ENCODE data around the gene ITLN1.
"Not testable (repeated sequence)": the region's sequence is repeated elsewhere in the genome, so short reads cannot be mapped to it uniquely, and the experiment has no call there.

The ITLN1 gene

DNA sequence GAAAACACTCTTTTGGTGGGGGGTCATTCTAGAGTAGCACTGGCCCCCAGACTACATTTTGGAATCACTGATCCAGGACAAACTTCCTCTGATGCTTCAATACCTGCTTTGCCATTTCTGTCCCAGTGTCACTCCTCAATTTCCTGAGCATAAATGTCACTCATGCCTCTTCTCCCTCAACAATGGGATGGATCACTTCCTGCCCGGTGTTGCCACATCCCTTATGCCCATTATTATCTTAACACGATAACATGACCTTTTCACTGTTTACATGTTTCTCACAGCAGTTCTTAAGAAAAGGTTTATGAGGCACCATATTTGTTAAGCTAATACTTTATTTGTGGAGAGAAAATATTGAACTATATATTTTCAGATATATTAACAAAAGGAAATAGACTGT, 3.9 kb upstream of the ITLN1 start:
- no peak for DNase-seq (ENCODE audit: low spot score)
- no peak for TF ChIP-seq CTCF (IDR thresholded peaks at IDR 0.05; ENCODE audit: extremely low read depth, missing control alignments)

- no peak for DNase-seq (ENCODE audit: low spot score)
- no peak for TF ChIP-seq CTCF (IDR thresholded peaks at IDR 0.05; ENCODE audit: extremely low read depth, missing control alignments)
Measured at GRCh38 chr1:160887071-160887470, 2.1 kb upstream of the ITLN1 start.

DNA sequence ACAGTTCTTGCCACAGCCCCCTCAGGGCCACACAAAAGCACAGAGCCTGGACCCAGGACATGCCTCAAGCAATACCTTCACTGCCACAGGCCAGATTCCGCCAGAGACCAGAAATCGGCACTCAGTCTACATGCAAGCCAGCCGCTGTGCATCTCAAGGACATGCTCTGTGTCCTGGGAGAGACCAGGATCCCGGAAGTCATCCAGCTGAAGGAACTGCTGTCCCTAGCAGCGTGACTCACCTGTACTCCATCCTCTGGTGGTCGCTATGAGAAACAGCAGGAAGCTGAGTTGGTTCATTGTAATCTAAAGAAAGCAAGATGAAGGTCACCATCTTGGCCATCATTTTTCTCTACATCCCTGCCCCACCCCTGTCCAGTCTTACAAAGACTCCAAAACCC, 401 bp downstream of the ITLN1 start:
- DNase-seq (ENCODE audit: low spot score), result no peak
- peak; percentile 12 for TF ChIP-seq CTCF (IDR thresholded peaks at IDR 0.05; ENCODE audit: extremely low read depth, missing control alignments)

- no peak for DNase-seq (ENCODE audit: low spot score)
- no peak for TF ChIP-seq CTCF (IDR thresholded peaks at IDR 0.05; ENCODE audit: extremely low read depth, missing control alignments)
Measured at GRCh38 chr1:160883581-160884513, 1.1 kb downstream of the ITLN1 start.

DNA sequence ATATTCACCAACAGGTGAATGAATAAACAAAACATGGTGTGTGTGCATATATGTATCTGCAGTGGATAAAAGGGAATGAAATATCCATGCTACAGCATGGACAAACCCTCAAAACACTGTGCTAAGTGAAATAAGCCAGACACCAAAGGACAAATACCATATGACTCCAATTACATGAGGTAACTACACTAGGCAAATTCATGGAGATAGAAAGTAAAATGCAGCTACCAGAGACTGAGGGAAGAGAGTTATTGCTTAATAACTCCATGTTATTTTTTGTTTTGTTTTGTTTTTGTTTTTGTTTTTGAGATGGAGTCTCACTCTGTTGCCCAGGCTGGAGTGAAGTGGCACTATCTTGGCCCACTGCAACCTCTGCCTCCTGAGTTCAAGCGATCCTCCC, 2.4 kb downstream of the ITLN1 start:
- DNase-seq (ENCODE audit: low spot score), result no peak
- TF ChIP-seq CTCF (IDR thresholded peaks at IDR 0.05; ENCODE audit: extremely low read depth, missing control alignments), result no peak

DNA sequence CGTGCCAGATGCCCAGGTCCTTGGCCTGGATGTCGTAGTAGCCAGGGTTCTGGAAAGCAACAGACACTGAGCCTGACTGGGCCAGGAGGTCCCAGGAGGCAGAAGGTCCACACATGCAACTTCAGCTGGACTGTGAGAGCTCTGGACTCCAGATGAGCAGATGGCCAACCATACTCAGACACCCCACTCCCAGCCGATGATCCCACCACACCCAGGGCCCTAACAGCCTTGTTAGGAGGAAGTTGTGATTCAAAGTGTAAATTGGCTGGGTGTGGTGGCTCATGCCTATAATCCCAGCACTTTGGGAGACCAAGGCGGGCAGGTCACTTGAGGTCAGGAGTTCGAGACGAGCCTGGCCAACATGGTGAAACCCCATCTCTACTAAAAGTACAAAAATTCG, 3.7 kb downstream of the ITLN1 start:
- DNase-seq (ENCODE audit: low spot score), result not testable (repeated sequence)

DNA sequence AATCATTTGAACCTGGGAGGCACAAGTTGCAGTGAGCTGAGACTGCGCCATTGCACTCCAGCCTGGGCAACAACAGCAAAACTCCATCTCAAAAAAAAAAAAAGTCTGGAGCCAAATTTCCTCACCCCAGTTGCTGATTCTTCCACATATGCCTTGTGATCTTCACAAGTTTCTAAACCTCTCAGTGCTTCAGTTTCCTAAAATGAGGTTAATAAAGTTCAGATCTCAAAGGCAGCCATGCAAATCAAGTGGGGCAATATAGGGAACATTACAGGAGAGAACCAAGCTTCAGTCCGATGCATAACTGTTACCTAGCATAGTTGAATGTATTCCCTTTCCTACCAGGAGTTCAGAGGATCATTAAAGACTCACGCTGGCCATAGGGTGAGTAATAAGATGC, 4.8 kb downstream of the ITLN1 start:
- no peak for TF ChIP-seq CTCF (IDR thresholded peaks at IDR 0.05; ENCODE audit: extremely low read depth, missing control alignments)
- DNase-seq (ENCODE audit: low spot score), result no peak

- no peak for DNase-seq (ENCODE audit: low spot score)
- no peak for TF ChIP-seq CTCF (IDR thresholded peaks at IDR 0.05; ENCODE audit: extremely low read depth, missing control alignments)
Measured at GRCh38 chr1:160879056-160879455, 5.9 kb downstream of the ITLN1 start.
